Spleen (tissue), 11 donors: ENCODE data around the gene EPHB1. TPM values are rescaled to one million over a fixed set of nuclear protein-coding genes. Genes with fewer than 3 reads are reported as not detected.
"Not testable (repeated sequence)": the region's sequence is repeated elsewhere in the genome, so short reads cannot be mapped to it uniquely, and the experiment has no call there.

Source experiments
- DNase-seq: peaks from one replicate; pipeline ENCODE4 v3.0.0-alpha.2; 2020
- H3K27ac ChIP-seq, 8 donors: fragments of 200-600 bp; sonication (generic) in 7 of 8; 1 replicate in 4 of 8; 2 replicates in 4 of 8; pipeline versions ENCODE4 v1.5.0 to v1.8.0; 2016 to 2021; ENCODE audit warnings: inconsistent platforms in 4 of 8, mild to moderate bottlenecking in 4 of 8, moderate library complexity in 1 of 8
- H3K27me3 ChIP-seq, 7 donors: fragments of 200-600 bp; sonication (generic) in 6 of 7; replicated peaks in 1 of 7; 1 replicate in 4 of 7; 2 replicates in 3 of 7; pipeline versions ENCODE4 v1.5.0 to v1.8.0; 2016 to 2021; ENCODE audit warnings: inconsistent platforms in 3 of 7, mild to moderate bottlenecking in 1 of 7
- H3K36me3 ChIP-seq, 6 donors: fragments of 200-600 bp; sonication (generic) in 5 of 6; 1 replicate in 4 of 6; 2 replicates in 2 of 6; pipeline versions ENCODE4 v1.5.0 to v1.8.0; 2016 to 2021; ENCODE audit warnings: inconsistent platforms in 2 of 6
- H3K4me1 ChIP-seq, 6 donors: fragments of 200-600 bp; sonication (generic) in 5 of 6; 1 replicate in 3 of 6; 2 replicates in 3 of 6; pipeline versions ENCODE4 v1.5.0 to v1.8.0; 2016 to 2021; ENCODE audit warnings: inconsistent platforms in 3 of 6
- H3K4me3 ChIP-seq, 8 donors: fragments of 200-600 bp; sonication (generic) in 7 of 8; 1 replicate in 4 of 8; 2 replicates in 4 of 8; pipeline versions ENCODE4 v1.5.0 to v1.8.0; 2016 to 2021; ENCODE audit warnings: inconsistent platforms in 4 of 8, mild to moderate bottlenecking in 4 of 8, moderate library complexity in 2 of 8
- H3K9me3 ChIP-seq, 8 donors: fragments of 200-600 bp; sonication (generic) in 7 of 8; 1 replicate in 4 of 8; 2 replicates in 4 of 8; pipeline versions ENCODE4 v1.5.0 to v1.8.0; 2016 to 2021; ENCODE audit warnings: inconsistent platforms in 4 of 8
- POLR2A ChIP-seq, 3 donors: fragments of 450-650 bp; IDR thresholded peaks; one replicate each; pipeline ENCODE4 v1.5.1; 2017; ENCODE audit warnings: antibody characterized with exemption in 3 of 3, mild to moderate bottlenecking in 1 of 3
- POLR2AphosphoS5 ChIP-seq, 3 donors: sonication (generic); formaldehyde crosslinking; IDR thresholded peaks; one replicate each; pipeline ENCODE4 v1.5.1; 2017; ENCODE audit warnings: antibody characterized with exemption in 3 of 3
- WGBS, 5 donors: extraction: QIAGEN DNeasy Blood & Tissue Kit in 3 of 5; methylation state at CpG; one replicate each; pipeline versions ENCODE4 v1.1.5 to v1.1.7; 2013 to 2018; 5-methylcytosine and 5-hydroxymethylcytosine counted together
- intact Hi-C: fragments of 100-400 bp; cut with DNase I; formaldehyde crosslinking; loops from one replicate; pipeline ENCODE4 v1.15.0; 2023; ENCODE audit warnings: low total_unique reads
- polyA plus RNA-seq, 3 donors: library from polyadenylated mRNA; stranded (reverse); fragments of 200-250 nt; gene quantifications; one replicate each; pipeline ENCODE4 v1.2.1, GENCODE V29; 2013
- total RNA-seq, 7 donors: library from RNA; depleted of rRNA in 3 of 7; stranded (reverse); fragments of >200 nt in 3 of 7; fragmentation: NEBNext Ultra II Directional in 4 of 7; extraction: Animal tissue kit (Norgen Biotek cat#: 25700) in 4 of 7; gene quantifications; one replicate each; pipeline versions ENCODE4 v1.1.0 to v1.2.1, GENCODE V29; 2016 to 2021
- TF ChIP-seq, protein P1 (sequence below), 11 experiments: fragments of 200-600 bp in 7 of 11; fragments of 450-650 bp in 4 of 11; sonication (generic) in 4 of 11; IDR thresholded peaks in 8 of 11; conservative IDR thresholded peaks in 3 of 11; 1 replicate in 7 of 11; 2 replicates in 4 of 11; pipeline versions ENCODE4 v1.4.0 to v1.8.0; 2016 to 2021; ENCODE audit warnings: antibody characterized with exemption in 11 of 11, inconsistent platforms in 4 of 11, mild to moderate bottlenecking in 1 of 11
- donor health status: healthy with polysubstance abuse.
- donor health status: DM: no; HTN: no; CAD: no; lungs with moderate emphysema.
- donor health status: DM: no; HTN: no; CAD: no.
- donor health status: Bipolar disorder and iron deficiency.
- donor health status: healthy.
- donor health status: DM: no; HTN: no; CAD: no.
- donor health status: DM: yes; HTN: yes; CAD: no.

Gene EPHB1
- total and polyA plus RNA-seq, 10 donors: 0.20 to 14.0 (median 3.0) TPM

DNA sequence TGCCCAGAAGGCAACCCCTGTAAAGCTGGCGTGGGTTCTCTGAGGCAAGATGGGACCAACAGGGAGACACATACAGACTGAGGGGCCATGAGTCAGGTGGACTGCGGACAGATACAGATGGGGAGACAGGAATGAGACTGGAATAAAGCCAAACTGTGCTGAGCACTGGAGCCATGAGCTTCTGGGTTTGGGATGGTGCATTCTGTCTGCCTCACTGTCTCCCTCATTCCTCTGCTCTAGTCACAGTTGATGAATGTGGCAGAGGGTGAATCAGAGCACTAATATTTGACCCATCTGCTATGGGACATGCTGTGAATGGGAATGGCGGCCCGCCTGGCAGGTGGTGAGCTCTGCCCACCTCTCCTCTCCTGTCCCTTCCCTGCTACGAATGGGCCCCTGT is 262.9 kb downstream of the EPHB1 start:
- no peaks in the 10 kb centered on the region for H3K4me1 ChIP-seq
- intact Hi-C loops: no loop called here
- no peaks in the 10 kb centered on the region for H3K36me3 ChIP-seq
- no peak overlapping the region for H3K4me3 ChIP-seq
- WGBS, 5 donors: 80 to 93% (median 91%) methylated on average over 5 of the region's 5 CpGs
- TF ChIP-seq POLR2AphosphoS5 (IDR thresholded peaks at IDR 0.05) (no peak), POLR2A (IDR thresholded peaks at IDR 0.05) (no peak)
- TF ChIP-seq, protein P1, sequence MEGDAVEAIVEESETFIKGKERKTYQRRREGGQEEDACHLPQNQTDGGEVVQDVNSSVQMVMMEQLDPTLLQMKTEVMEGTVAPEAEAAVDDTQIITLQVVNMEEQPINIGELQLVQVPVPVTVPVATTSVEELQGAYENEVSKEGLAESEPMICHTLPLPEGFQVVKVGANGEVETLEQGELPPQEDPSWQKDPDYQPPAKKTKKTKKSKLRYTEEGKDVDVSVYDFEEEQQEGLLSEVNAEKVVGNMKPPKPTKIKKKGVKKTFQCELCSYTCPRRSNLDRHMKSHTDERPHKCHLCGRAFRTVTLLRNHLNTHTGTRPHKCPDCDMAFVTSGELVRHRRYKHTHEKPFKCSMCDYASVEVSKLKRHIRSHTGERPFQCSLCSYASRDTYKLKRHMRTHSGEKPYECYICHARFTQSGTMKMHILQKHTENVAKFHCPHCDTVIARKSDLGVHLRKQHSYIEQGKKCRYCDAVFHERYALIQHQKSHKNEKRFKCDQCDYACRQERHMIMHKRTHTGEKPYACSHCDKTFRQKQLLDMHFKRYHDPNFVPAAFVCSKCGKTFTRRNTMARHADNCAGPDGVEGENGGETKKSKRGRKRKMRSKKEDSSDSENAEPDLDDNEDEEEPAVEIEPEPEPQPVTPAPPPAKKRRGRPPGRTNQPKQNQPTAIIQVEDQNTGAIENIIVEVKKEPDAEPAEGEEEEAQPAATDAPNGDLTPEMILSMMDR (IDR thresholded peaks at IDR 0.05 in 8 of 11, conservative IDR thresholded peaks at IDR 0.05 in 3 of 11): no peak
- DNase-seq: no peak
- no peak overlapping the region for H3K27ac ChIP-seq
- H3K27me3 ChIP-seq: no peaks in the 10 kb centered on the region
- peaks cover 0 to 17% (median 6%) of the 10 kb centered on the region in 8 donors for H3K9me3 ChIP-seq

DNA sequence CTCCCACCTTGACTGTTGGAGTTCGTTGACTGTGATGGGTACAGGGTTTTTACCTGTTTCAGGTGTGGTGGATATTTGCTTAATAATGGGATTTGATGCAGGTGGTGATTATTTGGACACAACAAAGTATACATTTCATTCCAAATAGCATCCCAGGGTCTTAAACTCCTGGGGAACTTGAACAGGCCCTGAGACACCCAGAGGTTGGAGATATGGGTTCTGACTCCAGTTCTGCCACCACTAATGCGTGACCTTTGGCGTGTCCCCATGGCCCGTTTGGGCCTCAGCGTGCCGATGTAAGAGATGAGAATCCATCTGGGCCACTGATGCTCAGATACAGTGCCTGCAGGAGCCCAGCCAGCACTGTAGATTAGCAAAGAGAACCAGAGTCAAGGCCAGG is 264.5 kb downstream of the EPHB1 start:
- no peak for DNase-seq
- H3K27me3 ChIP-seq: no peaks in the 10 kb centered on the region
- H3K4me3 ChIP-seq: no peak overlapping the region
- 81 to 86% (median 85%) methylated on average over 6 of the region's 6 CpGs for WGBS, 5 donors
- peaks cover 0 to 25% (median 7%) of the 10 kb centered on the region in 8 donors for H3K9me3 ChIP-seq
- no peaks in the 10 kb centered on the region for H3K36me3 ChIP-seq
- TF ChIP-seq POLR2AphosphoS5 (IDR thresholded peaks at IDR 0.05): no peak
- TF ChIP-seq, protein P1 (IDR thresholded peaks at IDR 0.05 in 8 of 11, conservative IDR thresholded peaks at IDR 0.05 in 3 of 11): no peak
- TF ChIP-seq POLR2A (IDR thresholded peaks at IDR 0.05): no peak
- intact Hi-C loops: no loop called here
- H3K4me1 ChIP-seq: no peaks in the 10 kb centered on the region
- H3K27ac ChIP-seq: no peak overlapping the region

DNA sequence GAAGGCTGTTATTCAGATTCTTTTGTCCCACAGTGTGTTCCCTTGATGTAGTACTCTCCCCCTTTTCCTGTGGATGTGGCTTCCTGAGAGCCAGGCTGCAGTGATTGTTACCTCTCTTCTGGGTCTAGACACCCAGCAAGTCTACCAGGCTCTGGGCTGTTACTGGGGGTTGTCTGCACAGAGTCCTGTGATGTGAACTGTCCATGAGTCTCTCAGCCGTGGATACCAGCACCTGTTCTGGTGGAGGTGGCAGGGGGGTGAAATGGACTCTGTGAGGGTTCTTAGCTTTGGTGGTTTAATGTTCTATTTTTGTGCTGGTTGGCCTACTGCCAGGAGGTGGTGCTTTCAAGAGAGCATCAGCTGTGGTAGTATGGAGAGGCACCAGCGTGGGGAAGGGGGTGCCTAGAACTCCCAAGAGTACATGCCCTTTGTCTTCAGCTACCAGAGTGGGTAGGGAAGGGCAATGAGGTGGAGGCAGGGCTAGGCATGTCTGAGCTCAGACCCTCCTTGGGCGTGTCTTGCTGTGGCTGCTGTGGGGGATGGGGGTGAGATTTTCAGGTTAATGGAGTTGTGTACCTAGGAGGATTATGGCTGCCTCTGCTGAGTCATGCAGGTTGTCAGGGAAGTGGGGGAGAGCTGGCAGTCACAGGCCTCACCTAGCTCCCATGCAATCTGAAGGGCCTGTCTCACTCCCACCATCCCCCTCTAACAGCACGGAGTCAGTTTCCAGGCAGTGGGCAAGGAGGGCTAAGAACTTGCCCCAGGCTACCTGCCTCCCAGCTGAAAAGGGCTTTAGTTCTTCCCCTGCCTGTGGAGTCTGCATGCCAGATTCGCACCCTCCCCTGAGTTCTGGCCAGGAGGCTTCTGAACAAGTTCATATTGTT is 272.0 kb downstream of the EPHB1 start:
- 68 to 78% (median 76%) methylated on average over 5 of the region's 5 CpGs for WGBS, 5 donors
- H3K36me3 ChIP-seq, H3K27me3 ChIP-seq, H3K4me3 ChIP-seq, DNase-seq, H3K4me1 ChIP-seq, intact Hi-C loops, H3K27ac ChIP-seq: not testable (repeated sequence)
- H3K9me3 ChIP-seq: peaks cover 0 to 26% (median 7%) of the 10 kb centered on the region in 8 donors

DNA sequence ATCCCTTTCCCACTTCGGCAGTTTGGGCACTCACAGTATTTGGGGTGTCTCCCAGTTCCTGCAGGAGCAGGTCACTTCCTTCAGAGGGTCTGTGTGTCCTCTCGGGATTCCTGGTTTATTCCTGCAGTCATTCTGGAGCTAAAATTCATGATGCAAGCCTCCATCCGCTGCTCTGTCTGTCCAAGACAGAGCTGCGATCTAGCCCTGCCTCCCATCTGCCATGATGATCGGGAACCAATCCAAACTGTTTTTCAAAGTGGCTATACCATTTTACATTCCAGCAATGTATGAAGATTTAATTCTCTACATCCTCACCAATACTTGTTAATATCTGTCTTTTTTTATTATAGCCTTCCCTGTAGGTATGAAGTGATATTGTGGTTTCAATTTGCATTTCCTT is 273.0 kb downstream of the EPHB1 start:
- WGBS, 5 donors: 84 to 97% (median 91%) methylated on average over 5 of the region's 5 CpGs

More for the DNA sequence above, 273.0 kb downstream of the EPHB1 start:
- Histone ChIP-seq H3K9me3 (peaks cover 0 to 25% (median 6%) of the 10 kb centered on the region in 8 donors), H3K4me3 (no peak overlapping the region), H3K27me3 (no peaks in the 10 kb centered on the region), H3K27ac (no peak overlapping the region), H3K4me1 (no peaks in the 10 kb centered on the region), H3K36me3 (no peaks in the 10 kb centered on the region)
- no peak for TF ChIP-seq POLR2AphosphoS5 (IDR thresholded peaks at IDR 0.05)
- TF ChIP-seq POLR2A (IDR thresholded peaks at IDR 0.05): no peak
- TF ChIP-seq, protein P1 (IDR thresholded peaks at IDR 0.05 in 8 of 11, conservative IDR thresholded peaks at IDR 0.05 in 3 of 11): no peak
- no peak for DNase-seq
- intact Hi-C loops: no loop called here
